ENCODE measurements around the gene ZFAND6.

ZFAND6 gene

DNA sequence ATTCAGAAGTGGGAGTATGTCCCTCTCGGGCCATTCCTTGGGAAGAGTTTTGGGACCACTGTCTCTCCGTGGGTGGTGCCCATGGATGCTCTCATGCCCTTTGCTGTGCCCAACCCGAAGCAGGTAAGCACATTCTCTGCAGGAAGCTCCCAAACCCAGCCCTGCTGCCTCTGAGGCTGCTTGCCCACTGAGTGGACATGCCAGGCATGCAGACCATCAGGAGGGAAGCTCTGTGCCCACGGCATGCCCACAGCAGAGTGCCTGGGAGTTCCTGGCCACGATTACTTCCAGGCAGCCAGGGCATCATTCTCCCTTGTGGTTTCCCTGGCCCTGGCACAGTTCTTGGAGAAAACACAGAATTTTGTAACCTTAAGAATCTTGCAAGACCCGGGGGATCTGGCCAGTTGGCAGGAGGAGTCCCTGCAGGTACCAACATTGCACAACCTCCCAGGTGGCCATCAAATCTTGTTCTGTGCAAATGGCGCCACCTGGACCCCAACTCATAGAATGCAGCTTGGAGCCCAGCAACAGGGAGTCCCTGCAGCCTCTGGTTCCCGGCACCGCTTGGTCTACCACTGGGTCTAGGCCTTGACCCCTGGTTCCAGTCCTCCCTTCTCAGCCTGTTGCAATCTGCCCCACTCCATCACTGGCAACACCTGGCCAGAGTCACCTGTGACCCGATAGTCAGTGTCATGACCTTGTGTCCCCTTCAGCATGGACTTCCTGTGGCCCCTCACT, 113.7 kb downstream of the ZFAND6 start:
- peak; percentile 67 for DNase-seq

DNA sequence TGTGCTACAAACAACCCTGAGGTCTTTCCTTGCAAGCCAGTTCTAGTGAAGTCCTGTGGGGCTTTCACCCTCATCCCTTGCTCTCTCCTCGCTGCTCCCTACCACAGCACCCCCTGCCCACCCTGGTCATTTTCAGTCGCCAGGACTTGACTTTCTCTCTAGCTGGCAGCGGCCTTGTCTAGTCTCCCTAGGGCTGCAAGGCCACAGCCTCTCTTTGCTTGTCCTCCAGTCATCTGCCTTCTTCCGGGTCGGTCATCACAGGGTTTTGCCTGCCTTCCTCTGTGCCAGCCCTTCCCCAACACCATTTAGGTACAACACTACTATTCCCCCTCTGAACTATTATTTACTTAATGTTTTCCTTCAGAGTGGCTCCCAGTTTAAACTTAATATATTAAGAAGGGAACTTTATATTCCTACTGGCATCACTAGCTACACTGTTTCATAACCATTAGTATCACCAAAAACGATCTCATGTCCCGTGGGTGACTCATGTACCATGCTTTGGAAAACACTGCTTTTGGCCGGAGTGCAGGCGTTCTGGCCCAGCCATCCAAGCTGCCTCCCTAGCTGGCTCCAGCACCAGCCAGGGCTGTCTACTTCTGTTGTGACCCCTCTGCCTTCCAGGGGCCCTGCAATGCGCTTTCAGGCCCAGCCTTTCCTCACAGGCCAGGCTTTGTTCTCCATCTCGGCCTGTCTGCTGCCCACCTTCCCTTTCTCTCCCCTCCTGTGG, 114.7 kb downstream of the ZFAND6 start:
- DNase-seq = no peak

DNA sequence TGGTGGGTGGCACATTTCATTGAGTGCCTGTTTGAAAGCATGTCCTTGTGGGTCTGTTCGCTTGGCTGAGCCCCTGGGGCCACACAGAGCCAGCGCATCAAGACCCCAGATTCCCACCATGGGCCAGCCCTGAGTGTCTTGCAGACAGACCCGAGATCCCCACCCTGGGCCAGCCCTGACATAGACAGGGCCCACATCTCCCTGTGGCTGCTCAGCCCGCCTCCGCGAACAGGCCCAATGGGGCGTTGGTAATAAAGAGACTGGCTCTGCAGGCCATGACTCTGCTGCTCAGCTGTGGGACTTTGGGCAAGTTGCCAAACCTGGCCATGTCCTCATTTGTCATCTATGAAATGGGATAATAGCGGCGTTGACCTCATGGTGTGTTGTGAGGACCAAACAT, 116.0 kb downstream of the ZFAND6 start:
- DNase-seq = no peak

DNA sequence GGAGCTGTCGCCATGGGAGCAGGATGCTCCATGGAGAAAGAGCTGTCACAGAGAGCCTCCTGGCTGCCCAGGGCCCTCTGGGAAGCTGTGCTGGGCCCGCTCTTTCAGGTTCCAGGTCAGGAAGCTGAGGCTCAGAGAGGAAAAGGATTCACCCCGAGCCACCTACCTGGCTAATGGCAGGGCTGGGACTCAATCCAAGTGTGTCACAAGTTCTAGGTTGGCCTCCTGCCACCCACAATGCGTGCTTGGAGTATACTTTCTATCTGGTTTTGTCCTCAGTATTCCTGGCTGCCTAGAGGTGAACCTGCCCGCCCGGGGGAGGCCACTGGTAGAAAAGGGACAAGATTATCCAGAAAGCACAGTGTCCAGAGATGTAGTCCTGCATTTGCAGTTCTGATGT, 117.0 kb downstream of the ZFAND6 start:
- DNase-seq = no peak

DNA sequence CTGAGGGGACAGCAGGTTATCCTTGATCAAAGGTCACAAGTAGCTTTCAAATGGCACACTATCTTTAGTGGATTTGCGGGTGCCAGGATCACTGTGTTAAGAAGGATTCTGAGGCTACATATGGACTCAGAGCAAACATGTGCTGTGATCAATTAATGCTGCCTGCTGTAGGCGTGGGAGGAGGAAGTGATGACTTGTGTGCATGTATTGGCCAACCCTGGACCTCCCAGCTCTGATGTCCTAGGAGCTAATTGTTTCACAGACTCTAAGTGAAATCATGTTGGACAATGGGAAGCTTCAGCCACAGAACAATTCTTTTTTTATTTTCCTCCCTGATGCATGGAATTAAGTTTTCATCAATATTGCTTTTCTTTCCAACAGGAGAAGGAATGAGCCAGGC, 117.7 kb downstream of the ZFAND6 start:
- no peak for DNase-seq

DNA sequence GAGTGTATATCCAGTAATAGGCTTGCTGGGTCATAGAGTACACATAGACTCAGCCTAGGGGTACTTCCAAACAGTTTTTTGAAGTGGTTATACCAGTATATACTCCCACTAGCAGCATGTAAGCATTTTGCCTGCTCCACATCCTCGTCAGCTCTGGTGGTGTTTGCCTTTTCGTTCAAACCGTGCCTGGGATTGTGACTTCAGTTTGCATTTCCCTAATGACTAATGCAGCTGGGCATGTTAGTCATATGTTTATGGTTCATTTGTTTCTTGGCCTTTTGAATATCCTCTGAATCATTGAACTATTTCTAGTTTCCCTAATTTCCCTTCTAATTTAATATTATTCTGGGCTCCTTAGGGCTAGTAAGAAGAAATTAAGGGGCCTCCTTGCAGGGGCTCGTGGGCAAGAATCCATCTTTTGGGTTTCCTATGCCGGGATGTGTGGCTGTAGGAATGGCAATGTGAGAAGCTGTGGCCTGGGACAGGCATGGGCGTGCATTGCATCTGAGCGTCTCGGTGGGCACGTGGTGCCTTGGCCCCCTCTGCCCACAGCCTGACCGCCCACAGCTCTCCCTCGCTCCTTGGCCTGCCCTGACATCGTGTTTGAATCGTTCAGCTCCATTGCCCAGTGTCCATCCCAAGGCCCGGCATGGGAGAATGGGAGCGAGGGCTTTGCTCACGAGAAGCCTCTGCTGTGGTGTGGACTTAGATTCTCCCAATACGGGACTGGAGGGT, 119.7 kb downstream of the ZFAND6 start:
- no peak for DNase-seq

DNA sequence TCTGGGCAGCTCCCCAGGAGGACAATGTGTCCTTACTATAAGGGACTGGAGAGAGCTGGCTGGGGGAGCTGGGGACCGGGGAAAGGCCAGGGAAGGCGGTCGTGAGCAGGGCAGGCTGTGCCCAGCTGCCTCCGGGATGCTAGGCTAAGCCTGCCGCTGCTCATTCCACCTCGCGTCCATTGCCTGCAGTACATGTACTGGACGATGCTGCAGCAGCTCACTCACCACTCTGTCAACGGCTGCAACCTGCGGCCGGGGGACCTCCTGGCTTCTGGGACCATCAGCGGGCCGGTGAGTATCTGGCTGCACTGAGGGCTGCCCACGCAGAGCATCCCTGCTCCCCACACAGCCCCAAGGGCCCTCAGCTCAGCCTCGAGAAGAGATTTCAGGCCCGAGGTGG, 120.5 kb downstream of the ZFAND6 start:
- DNase-seq = no peak

DNA sequence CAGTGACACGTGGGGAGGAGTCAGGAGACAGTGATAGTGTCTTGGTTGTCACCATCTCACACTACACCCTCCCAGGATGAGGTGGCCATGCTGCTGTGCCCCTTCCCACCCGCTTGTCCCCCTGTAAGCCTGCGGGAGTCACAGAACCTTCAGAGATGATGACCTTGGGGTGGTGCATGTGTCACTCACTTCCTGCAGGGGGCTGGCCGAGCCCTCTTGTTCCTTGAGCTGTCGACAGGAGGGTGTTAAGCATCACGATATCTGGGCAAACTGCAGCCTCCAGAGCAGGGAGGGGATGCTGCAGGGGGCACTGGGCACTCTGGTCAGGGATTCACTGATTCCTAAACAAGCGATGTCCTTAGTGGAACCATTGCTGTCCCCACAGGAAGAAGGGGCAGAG, 121.0 kb downstream of the ZFAND6 start:
- no peak for DNase-seq

DNA sequence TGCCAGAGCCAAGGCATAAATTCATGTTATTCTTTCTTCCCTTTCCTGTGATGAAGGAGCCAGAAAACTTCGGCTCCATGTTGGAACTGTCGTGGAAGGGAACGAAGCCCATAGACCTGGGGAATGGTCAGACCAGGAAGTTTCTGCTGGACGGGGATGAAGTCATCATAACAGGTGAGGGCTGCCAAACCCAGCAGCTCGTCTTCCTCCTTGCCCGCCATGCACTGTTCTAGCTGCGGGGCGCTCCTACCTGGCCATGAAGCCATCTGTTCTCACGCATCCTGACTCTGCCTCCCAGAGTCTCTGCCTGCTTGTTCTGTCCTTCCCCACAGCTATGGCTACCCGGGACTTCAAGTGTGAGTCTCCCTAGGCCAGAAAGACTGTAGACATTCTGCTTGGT, 121.5 kb downstream of the ZFAND6 start:
- no peak for DNase-seq

DNA sequence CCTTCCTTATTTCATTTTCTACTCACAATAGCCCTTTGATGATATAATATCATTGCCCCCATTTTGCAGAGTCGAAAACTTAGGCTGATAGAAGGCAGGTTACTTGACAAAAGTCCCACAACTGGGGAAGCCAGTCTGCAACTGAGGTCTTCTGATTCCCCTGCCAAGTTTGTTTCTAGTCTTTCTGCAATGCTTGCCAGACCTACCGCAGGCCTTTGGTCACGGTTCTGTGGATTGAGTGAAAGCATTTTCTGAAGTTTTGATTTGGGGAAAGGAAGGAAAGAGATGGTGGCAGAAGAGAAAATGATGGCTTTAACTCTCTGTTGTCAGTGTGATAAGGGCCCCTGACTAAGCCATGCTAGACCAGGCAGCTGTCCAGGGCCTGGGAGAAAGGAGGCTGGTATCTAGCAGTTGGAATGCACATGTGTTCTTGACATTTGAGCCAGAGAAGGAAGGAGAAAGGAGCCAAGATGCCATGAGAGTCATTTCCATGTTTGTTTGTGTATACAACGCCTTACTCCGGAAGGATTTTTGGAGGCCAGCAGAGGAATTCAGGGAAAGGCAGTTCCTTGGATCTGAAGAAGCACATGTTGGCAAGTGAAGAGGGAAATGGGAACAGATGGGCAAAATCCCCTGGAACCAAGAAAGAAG, 123.3 kb downstream of the ZFAND6 start:
- no peak for DNase-seq

DNA sequence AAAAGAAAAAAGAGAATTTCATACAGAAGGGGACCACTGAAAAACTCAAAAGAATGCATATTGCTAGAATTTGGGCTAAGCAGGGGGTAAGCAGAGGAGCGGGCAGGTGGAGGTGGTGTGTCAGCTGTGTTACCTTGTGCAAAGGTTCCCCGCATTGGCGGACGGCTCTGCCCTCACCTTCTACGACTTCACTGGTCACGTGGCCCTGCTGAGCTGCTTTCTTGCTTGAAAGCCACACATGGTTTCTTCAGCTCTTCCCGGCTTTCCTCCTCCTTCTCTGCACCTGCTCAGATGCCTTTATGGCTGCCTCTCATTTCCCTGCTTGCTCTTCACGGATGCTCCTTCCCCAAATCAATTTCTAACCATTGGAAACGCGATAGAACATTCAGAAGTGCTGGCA, 123.8 kb downstream of the ZFAND6 start:
- DNase-seq = no peak

DNA sequence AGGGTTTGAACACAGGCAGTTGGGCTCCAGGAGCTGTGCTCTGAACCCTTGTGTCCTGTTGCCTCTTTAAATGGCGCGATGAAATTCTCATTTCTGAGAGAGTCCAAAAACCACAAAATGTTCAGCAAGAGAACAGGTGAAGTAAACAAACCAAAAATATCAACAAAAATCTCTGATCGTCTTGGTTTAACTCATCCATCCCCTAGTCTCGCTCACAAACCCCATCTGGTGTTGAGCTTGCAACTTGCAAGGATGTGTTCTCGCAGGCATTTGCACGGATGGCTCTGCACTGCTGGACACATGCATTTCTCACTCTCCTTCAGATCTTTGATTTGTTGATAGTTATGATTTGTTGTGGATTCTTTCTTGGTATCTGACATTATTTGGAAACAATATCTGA, 124.4 kb downstream of the ZFAND6 start:
- DNase-seq = no peak

DNA sequence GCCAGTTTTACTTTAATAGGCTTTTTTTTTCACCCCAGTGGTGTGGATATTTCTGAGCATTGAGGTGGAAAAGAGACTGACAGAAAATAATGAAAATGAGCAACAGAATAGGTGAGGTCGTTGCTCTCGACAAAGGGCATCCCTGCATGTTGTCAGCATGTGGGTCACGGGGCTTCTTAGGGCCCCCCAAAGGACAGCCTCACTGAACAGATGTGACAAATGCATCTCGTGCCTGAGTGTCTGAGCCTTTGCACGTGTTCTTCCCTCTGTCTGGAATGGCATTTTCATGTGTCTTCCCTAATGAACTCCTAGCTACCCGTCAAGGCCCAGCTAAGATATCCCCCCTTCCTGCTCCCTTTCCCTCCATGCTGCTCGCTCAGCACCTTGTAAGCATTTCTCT, 125.1 kb downstream of the ZFAND6 start:
- DNase-seq = no peak

DNA sequence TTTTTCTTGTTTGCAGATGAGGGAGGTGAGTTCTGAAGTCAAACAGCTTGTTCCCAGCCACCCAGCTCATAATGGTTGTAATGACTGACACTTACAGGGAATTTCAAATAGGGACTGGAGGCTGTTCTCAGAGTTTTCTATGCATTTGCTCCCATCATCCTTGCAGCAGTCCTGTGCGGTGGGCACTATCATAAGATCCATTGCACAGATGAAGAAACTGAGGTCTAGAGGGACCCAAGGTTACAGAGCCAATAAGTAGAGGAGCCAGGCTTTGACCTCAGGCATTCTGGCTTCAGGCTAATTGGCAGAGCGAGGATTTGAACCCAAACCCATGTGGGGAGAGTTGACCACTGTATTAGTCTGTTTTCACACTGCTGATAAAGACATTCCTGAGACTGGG, 125.7 kb downstream of the ZFAND6 start:
- DNase-seq = no peak

DNA sequence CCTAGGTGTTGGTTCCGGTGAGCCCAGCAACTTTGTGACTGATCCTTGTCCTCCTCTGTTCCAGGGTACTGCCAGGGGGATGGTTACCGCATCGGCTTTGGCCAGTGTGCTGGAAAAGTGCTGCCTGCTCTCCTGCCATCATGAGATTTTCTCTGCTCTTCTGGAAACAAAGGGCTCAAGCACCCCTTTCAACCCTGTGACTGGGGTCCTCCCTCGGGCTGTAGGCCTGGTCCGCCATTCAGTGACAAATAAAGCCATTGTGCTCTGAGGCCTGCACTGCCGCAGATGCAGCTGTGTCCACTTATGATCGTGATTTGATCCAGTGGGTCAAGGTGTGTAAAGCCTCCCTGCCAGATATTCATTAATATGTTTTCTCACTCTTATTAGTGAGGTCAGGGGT, 126.6 kb downstream of the ZFAND6 start:
- no peak for DNase-seq

DNA sequence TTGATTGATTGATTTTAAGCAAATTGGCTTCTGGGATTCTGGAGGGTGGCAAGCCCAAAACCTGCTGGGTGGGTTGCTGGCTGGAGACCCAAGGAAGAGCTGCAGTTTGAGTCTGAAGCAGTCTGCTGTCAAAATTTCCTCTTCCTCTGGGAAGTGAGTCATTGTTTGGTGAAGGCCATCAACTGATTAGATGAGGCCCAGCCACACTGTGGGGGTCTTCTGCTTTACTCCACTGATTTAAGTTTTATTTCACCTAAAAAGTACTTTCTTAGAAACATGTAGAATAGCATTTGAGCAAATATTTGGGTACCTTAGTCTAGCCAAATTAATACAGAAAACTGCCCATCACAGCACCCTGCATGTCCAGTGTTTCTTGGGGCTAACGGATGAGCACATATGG, 127.1 kb downstream of the ZFAND6 start:
- no peak for DNase-seq
